NCI-H2107 (cell line): ENCODE data around the gene INO80.

Experiments used
- DNase-seq: peaks from one replicate; lab custom pipeline; 2025; lab: John Stamatoyannopoulos, UW

The INO80 gene

DNA sequence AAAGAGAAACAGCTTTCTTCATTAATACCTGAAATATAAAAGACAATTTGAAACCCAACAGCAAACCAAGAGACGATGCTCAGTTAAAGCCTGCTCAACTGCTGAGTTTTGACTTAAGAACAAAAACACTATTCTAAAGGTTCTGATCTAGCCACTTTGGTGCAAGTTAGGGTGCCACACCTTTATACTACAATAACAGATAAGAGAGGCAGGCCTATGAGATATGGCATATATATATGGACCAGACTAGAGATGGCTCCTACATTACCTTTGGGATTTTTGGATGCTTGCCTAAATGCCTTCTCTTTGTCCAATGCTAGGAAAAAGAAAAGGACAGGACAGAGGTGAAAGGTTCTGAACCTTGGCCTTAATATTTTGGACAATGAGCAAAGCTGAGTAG is 68.6 kb downstream of the INO80 start:
- DNase-seq, result no peak

- DNase-seq, result no peak
Observed at GRCh38 chr15:41043276-41043951, 72.7 kb downstream of the INO80 start.

- no peak for DNase-seq
Observed at GRCh38 chr15:41042851-41043250, 73.2 kb downstream of the INO80 start.

GRCh38 chr15:41039121-41039520 is 77.0 kb downstream of the INO80 start:
- DNase-seq, result no peak

DNA sequence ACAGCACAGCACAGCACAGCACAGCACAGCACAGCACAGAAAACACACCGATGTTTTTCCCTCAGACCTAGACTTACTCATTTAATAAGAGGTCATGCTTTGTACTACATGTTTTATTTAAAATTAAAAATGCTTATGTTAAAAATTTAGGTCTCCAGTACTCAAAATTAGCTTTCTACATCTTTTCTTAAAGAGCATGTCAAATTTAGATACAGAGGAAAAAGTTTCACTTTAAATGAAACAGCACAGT is 84.1 kb downstream of the INO80 start:
- no peak for DNase-seq

DNA sequence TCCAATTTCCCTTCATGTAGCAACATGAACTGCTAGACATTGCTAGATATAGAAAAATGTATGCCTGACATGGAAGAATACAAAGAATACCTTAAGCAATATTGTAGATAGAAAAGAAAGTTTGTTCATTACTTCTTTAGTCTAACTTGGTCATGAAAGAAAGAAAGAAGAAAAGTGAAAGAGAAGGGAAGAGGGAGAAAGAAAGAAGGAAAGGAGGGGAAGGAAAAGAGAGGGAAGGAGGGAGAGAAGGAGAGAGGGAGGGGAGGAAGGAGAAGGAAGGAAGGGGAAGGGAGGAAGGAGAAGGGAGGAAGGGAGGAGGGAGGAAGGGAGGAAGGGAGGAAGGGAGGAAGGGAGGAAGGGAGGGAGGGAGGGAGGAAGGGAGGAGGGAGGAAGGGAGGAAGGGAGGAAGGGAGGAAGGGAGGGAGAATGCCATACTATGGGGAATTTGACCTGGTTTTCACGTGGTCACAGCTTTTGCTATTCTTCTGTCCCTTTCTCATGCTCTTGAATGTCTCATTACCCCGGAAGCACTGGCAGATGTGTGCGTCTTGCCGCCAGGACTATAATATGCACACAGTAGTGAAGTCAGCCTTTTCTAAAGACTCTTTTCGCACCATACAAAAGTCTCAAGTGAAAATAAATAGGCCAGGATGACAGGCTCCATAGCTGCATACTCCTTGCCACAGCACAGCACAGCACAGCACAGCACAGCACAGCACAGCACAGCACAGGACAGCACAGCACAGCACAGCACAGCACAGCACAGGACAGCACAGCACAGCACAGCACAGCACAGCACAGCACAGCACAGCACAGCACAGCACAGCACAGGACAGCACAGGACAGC is 84.6 kb downstream of the INO80 start:
- DNase-seq, result no peak

DNA sequence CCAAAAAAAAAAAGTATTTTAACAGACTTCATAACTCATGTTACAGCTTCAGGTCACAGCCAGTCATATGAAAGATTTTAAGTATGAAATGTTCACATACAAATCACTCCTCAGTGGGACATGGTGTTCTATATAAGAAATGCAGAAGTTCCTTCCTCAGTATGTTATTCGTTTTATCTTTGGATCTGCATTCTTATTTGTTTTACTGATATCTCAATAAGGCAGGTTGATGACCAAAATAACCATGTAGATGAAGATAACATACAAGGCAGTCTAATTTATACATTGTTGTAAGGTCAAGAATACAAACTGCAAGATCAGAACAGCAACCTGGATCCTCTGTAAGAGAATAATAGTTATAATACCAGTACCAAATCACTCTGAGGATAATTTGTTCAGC is 87.2 kb downstream of the INO80 start:
- DNase-seq, result no peak

GRCh38 chr15:41025393-41025792 is 90.7 kb downstream of the INO80 start:
- DNase-seq, result no peak

GRCh38 chr15:41024885-41025284 is 91.2 kb downstream of the INO80 start:
- DNase-seq, result no peak

GRCh38 chr15:41024131-41024530 is 91.9 kb downstream of the INO80 start:
- DNase-seq, result no peak

- no peak for DNase-seq
Observed at GRCh38 chr15:41022487-41023090, 93.5 kb downstream of the INO80 start.

- no peak for DNase-seq
Observed at GRCh38 chr15:41020829-41021228, 95.3 kb downstream of the INO80 start.

GRCh38 chr15:41020311-41020710 is 95.8 kb downstream of the INO80 start:
- no peak for DNase-seq

DNA sequence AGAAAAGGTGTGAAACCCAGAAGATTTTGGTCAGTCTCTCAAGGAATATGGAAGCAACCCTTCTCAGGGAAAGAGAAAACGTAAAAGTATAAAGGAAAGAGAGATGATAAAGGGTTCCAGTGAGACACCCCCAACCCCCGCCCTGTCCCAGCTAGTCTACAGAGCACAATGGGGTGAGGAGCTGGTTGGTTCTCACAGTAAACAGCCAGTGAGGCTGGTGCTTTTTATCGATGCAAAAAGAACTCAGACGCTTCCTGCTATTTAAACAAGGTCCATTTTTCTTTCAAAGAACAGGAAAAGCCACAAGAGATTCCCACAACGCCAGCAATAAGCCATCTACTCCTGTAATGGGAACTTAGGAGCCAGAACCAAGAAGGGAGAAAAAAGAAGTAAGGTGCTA is 96.9 kb downstream of the INO80 start:
- no peak for DNase-seq

- no peak for DNase-seq
Observed at GRCh38 chr15:41018534-41018933, 97.5 kb downstream of the INO80 start.

- DNase-seq, result no peak
Observed at GRCh38 chr15:41017066-41017735, 98.9 kb downstream of the INO80 start.

GRCh38 chr15:41013691-41014414 is 102.2 kb downstream of the INO80 start:
- DNase-seq, result no peak

- no peak for DNase-seq
Observed at GRCh38 chr15:41011055-41011815, 104.8 kb downstream of the INO80 start.

DNA sequence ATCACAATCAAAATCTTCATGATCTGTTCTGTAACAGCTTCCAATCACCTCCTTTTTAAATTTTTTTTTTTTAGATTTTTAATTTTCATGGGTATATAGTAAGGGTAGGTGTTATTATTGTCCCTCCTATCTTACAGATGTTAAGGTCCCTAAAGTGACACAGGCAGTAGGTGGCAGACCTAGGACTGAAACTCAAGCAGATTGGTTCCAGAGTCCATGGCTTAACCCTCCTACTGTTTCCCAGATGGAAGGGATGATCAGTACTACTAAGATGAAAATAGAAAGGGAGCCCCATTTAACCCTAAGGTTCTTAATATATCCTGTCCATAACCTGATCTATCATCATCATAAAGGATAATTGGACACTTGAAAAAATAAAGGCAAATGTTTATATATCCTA is 105.7 kb downstream of the INO80 start:
- DNase-seq, result no peak

- DNase-seq, result no peak
Observed at GRCh38 chr15:41006479-41006878, 109.6 kb downstream of the INO80 start.

- DNase-seq, result no peak
Observed at GRCh38 chr15:41004490-41004889, 111.6 kb downstream of the INO80 start.
